Measurements from ENCODE around the gene PRLH.

PRLH gene, protein sequence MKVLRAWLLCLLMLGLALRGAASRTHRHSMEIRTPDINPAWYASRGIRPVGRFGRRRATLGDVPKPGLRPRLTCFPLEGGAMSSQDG

DNA sequence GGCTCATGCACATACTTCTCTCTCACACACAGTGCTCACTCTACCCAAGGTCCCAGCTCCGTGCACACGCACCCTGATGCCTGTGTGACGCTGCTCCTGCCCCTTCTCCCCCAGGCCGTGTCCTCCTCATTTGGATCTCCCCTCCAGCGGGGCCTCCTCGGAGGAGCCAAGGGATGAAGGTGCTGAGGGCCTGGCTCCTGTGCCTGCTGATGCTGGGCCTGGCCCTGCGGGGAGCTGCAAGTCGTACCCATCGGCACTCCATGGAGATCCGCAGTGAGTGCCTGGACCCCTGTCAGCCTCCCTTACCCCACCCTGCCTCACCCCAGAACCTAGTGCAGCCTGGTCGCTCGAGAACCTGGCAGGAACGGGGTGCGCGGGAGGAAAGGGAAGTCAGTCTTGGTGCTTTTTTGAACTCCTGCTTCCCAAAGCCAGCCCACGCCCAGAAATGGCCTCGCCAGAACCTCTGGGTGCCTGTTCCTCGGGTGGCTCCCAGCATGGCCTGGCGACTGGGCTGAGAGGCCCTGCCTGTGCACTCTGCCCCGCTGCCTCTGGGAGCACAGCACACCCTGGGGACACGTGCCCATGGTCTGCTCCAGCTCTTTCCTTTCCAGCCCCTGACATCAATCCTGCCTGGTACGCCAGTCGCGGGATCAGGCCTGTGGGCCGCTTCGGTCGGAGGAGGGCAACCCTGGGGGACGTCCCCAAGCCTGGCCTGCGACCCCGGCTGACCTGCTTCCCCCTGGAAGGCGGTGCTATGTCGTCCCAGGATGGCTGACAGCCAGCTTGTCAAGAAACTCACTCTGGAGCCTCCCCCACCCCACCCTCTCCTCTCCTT is at the start of gene PRLH:
TSS of gene PRLH (plus strand) at position 174 of the 835 bp plus-strand sequence. CDS start at position 174, 0 bp downstream.
- DNase-seq: no peak

DNA sequence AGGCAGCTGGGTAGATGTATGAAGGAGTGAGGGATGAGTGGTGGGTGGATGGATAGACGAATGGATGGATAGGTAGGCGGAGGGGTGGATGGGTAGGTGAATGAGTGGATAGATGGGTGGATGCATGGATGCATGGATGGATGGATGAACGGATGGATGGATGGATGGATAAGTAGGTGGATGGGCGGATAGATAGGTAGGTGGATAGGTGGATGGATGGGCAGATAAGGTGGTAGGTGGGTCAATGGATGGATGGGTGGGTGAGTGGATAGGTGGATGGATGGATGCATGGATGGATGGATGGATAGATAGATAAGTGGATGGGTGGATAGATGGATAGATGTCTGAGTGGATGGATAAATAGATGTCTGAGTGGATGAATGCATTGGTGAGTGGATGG is 49.2 kb upstream of the PRLH start:
- no peak for DNase-seq

DNA sequence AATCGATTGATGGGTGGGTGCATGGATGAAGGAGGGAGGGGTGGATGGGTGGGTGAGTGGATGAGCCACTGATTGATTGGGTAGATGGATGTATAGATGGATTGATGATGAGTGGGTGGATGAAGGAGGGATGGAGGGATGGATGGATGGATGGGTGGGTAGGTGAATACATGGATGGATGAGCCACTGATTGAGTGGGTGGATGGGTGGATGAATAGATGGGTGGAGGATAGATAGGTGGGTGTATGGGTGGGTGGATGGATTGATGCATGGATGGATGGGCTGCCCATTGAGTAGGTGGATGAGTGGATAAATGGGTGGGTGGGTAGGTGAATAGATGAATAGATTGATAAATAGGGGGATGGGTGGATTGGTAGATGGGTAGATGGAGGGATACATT is 48.4 kb upstream of the PRLH start:
- no peak for DNase-seq

DNA sequence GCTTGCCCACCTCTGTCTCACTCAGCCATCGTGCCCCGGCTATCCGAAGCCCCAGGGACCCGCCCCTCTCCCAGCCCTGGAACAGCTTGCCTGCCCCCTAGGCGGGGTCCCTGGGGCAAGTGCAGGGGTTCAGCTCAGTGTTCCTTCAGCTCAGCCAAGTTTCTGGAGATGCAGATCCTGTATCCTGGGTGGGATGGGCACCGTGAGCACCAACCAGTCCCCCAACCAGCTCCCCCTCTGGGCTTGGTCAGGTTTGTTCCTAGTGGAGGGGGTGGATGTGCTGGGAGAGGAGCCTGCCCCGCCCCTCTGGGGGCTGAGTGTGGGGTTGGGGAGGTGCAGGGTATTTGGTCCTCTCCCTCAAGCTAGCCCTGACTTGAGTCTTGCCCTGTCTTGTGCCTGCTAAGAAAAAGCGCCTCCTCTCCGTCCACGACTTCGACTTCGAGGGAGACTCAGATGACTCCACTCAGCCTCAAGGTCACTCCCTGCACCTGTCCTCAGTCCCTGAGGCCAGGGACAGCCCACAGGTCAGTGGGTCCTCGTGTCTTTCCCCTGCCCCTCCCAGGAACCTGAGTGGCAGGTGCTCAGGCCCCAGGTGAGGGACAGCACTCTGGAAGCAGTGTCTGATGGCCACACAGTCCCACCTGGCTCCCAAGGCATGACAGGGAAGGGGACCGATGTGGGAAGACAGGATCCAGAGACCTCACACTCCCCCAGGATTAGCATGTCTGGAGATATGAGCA is 46.7 kb upstream of the PRLH start:
- no peak for DNase-seq

DNA sequence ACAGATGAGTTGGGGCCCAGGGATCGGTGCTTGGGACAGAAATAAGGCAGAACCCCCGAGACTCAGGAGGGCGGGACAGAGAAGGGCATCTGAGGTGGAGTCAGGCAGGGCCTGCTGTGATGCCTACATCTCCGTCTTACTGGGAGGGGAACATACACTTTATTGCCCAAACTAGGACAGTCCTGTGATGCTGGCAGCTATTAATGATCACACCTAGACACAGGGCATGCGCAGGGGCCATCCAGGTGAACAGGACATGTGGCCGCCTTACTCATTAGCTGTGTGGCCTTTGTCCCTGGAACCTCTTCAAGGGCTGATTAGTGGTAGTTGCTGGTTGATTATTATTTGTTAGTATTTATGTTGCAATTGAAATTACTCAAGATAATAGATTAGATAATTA is 46.1 kb upstream of the PRLH start:
- DNase-seq: no peak

DNA sequence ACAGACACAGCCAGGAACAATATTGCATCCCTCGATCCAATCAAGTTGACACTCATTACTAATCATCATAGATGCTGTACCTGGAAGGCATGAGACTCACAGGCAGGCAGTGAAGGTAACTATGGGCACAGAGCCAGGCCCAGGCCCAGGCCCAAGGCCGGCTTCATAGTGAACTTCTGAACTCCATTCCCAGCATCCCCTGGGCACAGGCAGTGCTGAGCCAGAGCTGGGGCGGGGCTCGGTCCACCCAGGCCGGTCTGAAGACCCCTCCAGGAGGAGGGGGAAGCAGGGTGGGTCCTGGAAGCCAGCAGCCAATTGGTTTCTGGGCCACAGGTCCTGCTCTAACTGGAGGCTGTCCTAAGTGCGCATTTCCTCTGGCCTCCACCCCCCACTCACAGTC is 41.7 kb upstream of the PRLH start:
- no peak for DNase-seq

DNA sequence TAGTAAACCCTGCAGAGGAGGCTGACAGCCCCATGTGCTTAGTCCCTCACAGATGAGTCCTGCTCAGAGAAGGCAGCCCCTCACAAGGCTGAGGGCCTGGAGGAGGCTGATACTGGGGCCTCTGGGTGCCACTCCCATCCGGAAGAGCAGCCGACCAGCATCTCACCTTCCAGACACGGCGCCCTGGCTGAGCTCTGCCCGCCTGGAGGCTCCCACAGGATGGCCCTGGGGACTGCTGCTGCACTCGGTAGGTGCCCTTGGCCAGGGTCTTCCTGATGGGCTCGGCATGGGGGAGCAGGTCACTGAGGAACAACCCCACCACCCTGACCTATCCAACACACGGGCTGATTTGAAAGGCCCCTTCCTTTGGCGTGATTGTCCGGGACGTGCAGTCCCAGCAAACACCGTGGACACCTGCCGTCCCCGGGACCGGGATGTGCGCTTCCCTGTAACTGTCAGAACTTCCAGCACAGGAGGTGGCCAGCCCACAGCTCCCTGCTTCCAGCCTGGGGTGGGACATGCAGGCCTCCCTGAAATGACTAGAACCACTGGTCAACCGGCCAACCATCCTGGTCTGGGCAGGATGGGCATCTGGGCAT is 40.7 kb upstream of the PRLH start:
- no peak for DNase-seq

DNA sequence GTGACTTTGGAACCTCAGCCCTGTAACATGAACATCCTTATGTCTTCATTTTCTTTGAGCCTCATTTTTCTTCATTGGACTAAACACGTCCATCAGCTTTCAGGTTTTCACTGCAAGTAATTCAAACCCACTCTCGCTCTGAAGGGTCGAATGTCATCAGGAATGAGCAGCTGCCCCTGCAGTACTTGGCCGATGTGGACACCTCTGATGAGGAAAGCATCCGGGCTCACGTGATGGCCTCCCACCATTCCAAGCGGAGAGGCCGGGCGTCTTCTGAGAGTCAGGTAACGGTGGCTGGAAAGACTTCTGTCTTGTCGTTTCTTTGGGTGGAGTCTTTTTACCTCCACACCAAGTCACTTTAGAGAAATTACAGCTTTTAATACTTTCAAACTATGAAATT is 39.1 kb upstream of the PRLH start:
- DNase-seq: no peak

DNA sequence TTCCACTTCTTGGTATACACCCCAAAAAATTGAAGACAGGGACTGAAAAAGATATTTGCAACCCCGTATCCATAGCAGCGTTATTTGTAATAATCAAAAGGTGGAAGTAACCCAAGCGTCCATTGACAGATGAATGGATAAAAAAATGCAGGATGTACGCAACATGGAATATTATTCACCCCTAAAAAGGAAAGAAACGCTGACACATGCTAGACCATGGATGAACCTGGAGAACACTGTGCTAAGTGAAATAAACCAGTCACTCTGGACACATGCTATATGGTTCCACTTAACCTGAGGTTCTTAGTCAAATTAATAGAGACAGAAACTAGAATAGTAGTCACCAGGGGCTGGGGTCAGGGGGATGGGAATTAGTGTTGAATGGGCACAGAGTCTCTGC is 38.6 kb upstream of the PRLH start:
- DNase-seq: no peak

DNA sequence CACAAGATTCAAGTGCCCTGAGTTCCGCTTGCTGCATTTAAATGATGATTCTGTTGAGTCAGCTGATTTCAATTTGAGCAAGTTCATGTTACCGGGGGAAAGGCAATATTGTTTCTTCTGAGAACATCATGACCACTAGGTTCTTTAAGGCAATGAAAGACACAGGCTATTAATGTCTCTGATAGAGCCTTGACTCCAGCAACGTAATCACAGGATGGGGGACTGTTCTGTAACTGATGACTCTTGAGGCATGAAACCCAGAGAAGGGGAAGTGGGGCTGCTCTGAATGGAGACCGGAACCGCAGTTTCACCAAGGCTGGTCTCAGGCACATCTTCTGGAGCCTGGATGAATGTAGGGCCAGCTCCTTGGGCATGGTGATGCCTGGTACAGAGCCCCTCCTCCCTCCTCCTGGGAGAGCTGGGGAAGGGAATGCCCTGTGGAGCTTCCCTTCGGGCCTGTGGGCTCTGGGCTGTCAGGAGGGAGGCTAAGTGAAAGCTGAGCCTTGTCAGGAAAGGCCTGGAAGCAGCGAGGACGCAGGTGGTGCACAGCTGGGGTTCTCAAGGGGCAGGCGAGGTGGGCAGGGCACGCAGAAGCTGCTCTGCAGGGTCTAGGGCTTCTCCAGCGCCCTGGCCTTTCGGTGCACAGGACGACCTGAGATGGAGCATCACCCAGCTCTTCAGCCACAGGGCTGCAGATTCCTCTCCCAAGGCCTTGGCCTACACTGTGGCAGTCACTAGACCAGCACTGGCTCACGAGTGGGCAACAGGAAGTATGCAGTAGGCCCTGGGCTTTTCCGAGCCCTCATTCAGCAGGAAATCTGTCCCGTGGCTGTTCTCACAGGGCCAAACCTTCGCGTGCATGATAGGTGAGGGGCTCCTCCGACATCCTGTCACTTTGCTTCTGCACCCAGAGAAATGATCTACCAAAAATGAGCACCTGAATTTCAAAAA is 36.6 kb upstream of the PRLH start:
- DNase-seq: no peak

DNA sequence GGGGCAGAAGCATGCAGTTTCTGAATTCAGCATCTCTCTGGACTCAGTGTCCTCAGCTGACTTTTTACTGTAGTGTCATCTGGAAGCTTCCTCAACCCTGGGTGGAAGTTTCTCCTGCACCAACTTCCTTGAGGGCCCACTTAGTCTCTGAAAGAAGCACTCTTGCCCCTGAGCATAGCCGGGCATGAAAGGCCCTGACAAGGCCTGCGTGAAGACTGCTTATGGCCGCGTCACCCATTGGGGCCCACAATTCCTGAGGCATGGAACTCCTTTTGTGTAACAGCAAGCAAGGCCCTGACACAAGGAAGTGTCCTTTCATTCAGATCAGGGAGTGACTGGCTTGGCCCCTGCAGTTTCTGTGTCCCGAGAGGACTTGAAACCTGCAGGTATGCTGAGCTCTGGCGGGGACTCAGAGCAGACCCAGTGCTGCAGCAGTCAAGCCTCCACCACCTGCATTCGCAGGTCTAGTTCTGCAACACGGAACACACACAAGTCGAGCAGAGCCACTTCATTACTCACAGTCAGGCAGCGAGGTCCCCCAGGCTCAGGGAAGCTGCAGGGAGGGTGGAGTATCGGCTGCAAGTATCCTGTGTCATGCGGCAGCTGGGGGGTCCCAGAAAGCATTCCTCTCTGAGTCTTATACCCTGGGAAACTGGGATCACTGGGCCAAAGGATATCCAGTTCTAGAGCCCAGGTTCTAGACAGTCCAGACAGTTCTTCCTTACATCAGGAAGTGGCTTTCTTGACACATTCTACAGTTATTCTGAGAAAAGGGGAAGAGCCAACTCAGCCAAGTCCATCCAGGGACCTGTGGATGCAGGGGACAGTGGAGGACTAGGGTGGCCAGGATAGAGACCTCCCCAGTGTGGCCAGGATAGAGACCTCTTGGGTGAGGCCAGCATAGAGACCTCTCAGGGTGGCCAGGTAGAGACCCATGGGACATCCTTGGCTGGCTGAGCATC is 35.6 kb upstream of the PRLH start:
- no peak for DNase-seq

DNA sequence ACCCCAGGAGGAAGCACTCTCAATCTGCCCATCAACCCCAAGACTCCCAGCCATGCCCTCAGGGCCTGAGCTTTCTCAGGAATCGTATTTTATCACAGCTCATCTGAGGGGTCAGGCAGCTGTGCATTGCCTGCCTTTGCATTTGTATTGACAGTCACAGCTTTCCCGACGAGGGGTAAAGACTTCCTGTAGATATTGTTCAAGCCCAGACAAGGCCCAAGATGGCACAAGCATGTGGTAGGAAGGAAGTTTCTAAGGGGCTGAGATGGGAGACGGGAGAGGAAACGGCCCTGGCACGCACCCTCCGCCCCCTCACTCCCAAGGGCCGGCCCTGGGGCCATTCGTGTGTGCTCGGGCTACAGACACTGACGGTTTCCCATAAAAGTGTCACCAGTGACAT is 34.2 kb upstream of the PRLH start:
- no peak for DNase-seq

DNA sequence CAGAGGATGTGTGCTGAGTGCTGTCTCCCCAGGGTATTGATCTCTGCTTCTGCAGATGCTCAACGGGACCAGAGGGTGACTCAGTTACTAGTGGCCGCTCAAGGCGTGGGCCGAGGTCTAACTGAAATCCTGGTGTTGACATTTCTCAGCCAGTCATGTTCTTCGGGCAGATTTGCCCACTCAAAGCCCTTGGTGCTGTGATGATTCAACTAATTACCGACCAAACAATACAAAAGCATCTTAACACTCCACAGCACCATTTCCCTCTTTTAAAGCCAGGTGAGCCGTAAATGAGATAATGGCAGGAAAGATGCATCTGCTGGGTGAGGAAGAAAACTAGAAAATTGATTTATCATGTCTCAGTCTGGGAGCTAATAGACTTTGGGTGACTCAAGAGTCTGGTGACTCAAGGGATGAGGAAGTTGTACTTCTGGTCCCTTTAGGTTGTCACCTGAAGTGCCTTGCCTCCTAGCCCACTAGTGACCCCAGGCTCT is 32.7 kb upstream of the PRLH start:
- DNase-seq: no peak

DNA sequence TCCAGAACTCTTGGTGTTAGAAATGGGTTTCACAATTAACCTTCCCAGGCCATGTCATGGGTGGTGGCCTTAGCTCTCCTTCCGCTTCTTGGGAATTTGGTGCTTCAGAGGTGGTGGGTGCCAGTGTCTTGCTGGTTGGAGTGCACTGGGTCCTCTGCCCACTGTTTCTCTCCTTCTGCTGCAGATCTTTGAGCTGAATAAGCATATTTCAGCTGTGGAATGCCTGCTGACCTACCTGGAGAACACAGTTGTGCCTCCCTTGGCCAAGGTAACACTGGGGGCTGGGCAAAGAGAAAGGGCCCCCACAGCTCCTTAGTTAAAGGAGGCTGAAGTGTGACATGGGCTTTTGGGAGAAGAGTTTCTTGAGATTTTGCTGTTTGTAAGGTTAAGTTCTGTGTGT is 32.0 kb upstream of the PRLH start:
- no peak for DNase-seq

DNA sequence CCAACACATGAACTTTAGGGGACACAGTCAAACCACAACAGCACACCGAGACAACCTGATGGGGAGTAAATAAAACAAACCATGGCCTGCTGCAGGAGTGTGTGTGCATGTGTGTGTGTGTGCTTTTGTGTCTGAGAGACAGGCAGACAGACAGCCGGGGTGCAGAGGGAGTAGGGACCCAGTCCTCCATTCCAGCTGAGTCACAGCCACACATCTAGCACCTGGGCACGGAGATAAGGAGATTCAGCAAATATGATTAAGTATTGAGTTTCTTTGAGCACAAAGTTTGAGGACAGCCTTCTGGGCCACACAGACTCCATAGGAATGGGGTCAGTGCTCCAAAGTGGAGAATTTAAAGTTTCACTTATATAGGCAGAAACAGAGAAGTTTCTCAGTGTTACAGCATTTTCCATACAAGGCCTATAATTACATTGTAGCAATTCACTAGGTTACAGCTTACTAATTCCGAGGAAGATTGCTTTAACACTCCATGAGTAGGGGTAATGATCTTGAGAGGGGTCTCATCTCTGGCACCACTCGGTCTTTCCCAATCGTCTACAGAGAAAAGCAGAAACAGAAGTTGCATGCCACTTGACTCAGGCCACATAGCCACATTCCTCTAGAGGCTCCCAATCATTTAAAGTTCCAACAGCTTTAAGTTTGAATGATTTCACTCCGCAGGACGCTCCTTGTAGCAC is 30.8 kb upstream of the PRLH start:
- no peak for DNase-seq

DNA sequence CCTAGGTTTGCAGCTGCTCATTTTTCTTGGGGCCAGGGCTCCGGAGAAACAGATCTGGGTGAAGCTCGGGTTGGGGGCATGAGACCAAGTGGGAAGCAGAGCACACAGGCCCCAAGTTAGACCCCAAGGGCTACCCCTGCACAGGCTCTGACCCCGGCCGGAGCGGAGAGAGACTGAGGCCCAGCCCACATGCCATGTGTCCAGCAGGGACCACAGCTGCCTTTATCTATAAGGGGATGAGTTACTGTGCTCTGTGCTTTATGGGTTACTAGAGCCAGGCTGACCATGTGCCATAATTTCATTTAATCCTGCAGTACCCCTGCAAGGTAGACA is 30.3 kb upstream of the PRLH start:
- no peak for DNase-seq

DNA sequence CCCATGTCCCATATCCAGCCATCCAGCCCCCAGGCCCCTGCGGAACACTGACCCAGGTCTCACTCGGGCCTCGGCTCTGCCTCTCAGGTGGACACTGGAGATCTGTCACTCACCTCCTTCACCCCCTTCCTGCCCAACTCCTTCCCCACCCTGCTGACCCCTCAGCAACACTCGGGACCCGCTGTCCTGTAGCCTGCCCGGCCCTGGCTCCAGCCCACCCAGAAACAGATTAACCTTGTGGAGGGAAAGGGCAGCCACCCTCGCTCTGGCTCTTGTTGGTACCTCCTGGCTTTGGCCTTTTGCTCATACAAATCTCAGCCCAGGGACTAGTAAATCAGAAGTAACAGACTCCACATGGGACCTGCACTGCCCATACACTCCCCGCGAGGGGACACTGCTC is 29.8 kb upstream of the PRLH start:
- DNase-seq: no peak

DNA sequence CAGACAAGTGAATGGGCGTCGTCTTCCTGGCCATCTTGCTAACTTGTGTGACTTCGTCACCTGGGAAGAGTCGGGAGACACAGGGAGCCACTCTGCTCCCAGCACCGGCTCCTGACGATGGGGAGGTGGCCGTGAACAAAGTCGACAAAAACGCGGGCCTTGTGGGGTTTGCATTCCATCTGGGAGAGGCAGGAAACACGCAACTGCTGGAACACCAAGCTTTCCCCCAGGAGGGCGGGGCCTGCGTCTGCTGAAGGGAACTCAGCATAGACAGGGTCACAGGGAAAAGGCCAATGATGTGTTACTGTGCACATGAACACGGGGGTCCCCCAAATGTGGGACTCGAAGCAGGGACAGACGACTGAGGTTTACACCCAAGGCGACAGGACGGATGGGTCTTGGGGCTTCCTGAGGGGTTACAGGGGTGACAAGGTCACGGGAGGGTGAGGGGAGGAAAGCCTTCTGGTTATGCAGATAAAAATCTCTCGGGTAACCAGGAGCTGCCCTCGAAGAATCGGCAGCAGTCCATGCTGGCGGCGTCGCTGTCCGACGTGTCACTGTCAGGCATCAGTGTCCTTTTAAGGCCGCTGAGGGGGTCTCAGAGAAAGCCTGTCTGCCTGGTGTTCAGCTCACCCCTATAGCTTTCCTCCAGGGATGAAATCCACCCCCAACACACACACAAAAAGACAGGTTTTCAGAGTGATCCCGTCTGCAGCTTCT is 28.2 kb upstream of the PRLH start:
- no peak for DNase-seq

DNA sequence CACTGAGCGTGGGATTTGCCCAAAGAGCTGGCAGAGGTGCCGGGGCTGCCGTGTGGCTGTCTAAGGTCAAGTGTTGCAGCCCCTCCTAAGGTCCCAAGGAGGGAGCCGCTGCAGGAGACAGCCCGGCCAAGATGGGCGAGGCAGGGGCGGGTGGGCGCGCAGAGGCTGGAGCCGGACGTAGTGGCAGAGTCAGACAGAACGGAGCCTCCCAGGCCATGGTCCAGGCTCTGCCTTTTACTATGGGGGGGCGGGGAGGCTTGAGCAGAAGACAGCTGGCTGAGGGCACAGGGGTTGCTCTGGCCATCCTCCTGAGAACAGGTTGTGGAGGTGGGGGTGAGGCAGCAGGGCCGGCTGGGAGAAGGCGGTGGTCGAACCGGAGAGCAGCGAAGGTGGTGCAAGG is 27.5 kb upstream of the PRLH start:
- no peak for DNase-seq

DNA sequence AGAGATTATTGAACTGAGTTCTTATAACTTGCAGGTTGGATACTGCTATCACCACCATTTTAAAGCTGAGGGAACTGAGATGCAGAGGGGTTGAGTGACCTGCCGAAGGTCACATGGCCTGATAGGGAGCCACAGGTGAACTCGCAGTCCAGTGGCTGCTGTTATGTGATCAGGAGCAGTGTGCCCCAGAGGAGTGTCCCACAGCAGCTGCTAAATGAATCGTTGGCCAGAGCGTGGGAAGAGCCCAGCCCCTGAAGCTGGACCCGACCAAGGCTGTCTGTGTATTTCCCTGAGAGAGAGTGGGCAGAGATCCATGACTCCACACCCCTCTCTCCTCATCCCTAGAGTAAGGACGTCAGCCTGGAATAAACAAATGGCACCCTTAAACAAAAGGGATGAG is 26.7 kb upstream of the PRLH start:
- DNase-seq: no peak
